A673 (cell line): ENCODE measurements around the gene SUGP2. TPM values are rescaled to one million over a fixed set of nuclear protein-coding genes. Genes with fewer than 3 reads are reported as not detected.

Experiments
- BruUV-seq: library from RNA; stranded (reverse); fragments of 400-500 nt; replicated peaks from 2 replicates; lab custom pipeline; 2021; lab: Mats Ljungman, UMichigan
- CTCF ChIA-PET: fragments of 300-600 bp; sonication (Branson Sonifier 250); formaldehyde crosslinking; loops from one replicate; lab custom pipeline; 2022; ENCODE audit warnings: antibody characterized with exemption; lab: Charles Lee
- POLR2A ChIA-PET: fragments of 300-600 bp; sonication (Branson Sonifier 250); formaldehyde crosslinking; loops from one replicate; lab custom pipeline; 2022; ENCODE audit warnings: antibody characterized with exemption; ENCODE audit not compliant: low non-redundant PET; lab: Charles Lee
- DNase-seq: peaks from one replicate; pipeline ENCODE4 v3.0.0-alpha.2; 2015; ENCODE audit warnings: low spot score
- H3K27ac ChIP-seq: fragments of 200-600 bp; sonication (generic); 2 replicates; pipeline ENCODE4 v1.5.1; 2016; ENCODE audit warnings: mixed run types, low read depth, mild to moderate bottlenecking, mixed read lengths, antibody characterized with exemption, low read length; ENCODE audit not compliant: poor library complexity, severe bottlenecking
- H3K27me3 ChIP-seq: fragments of 200-600 bp; sonication (generic); replicated peaks from 2 replicates; pipeline ENCODE4 v1.6.1; 2017; ENCODE audit warnings: mixed run types, low read depth, mild to moderate bottlenecking, mixed read lengths, antibody characterized with exemption, low read length; ENCODE audit not compliant: insufficient read depth, poor library complexity
- H3K36me3 ChIP-seq: fragments of 200-600 bp; sonication (generic); 2 replicates; pipeline ENCODE4 v1.6.1; 2016; ENCODE audit warnings: mixed run types, mild to moderate bottlenecking, mixed read lengths, antibody characterized with exemption, low read length; ENCODE audit not compliant: insufficient read depth, poor library complexity, severe bottlenecking
- H3K4me1 ChIP-seq: fragments of 200-600 bp; sonication (generic); 2 replicates; pipeline ENCODE4 v1.6.1; 2017; ENCODE audit warnings: mixed run types, mild to moderate bottlenecking, mixed read lengths, antibody characterized with exemption, low read length; ENCODE audit not compliant: insufficient read depth, poor library complexity, severe bottlenecking
- H3K4me3 ChIP-seq: fragments of 200-600 bp; sonication (generic); 2 replicates; pipeline ENCODE4 v1.5.1; 2016; ENCODE audit warnings: low read depth, mixed run types, mild to moderate bottlenecking, mixed read lengths, low read length; ENCODE audit not compliant: poor library complexity, severe bottlenecking
- H3K9me3 ChIP-seq: fragments of 200-600 bp; sonication (generic); 2 replicates; pipeline ENCODE4 v1.6.1; 2016; ENCODE audit warnings: mixed run types, low read depth, mild to moderate bottlenecking, mixed read lengths, antibody characterized with exemption, low read length; ENCODE audit not compliant: poor library complexity, severe bottlenecking
- EZH2 ChIP-seq: fragments of 200-600 bp; sonication (generic); IDR thresholded peaks from 2 replicates; pipeline ENCODE4 v1.6.1; 2017; ENCODE audit warnings: borderline replicate concordance, low read depth, mild to moderate bottlenecking, mixed read lengths, antibody characterized with exemption, low read length; ENCODE audit not compliant: poor library complexity, severe bottlenecking
- intact Hi-C: fragments of 100-400 bp; cut with micrococcal nuclease; formaldehyde crosslinking; loops from one replicate; pipeline ENCODE4 v1.10.0; 2022; ENCODE audit not compliant: unreplicated experiment
- total RNA-seq: library from RNA; stranded (reverse); gene quantifications from 2 replicates; pipeline ENCODE4 v1.2.3, GENCODE V29; 2021
- TF ChIP-seq, protein P1 (sequence below): fragments of 300-800, 200-600 bp; sonication (generic); conservative IDR thresholded peaks from 2 replicates; pipeline ENCODE4 v1.5.1; 2017; ENCODE audit warnings: low read depth, mild to moderate bottlenecking, antibody characterized with exemption, low read length, moderate library complexity, mixed read lengths

The SUGP2 gene
- total RNA-seq, 1 experiment from 2014 or later = 120 TPM

DNA sequence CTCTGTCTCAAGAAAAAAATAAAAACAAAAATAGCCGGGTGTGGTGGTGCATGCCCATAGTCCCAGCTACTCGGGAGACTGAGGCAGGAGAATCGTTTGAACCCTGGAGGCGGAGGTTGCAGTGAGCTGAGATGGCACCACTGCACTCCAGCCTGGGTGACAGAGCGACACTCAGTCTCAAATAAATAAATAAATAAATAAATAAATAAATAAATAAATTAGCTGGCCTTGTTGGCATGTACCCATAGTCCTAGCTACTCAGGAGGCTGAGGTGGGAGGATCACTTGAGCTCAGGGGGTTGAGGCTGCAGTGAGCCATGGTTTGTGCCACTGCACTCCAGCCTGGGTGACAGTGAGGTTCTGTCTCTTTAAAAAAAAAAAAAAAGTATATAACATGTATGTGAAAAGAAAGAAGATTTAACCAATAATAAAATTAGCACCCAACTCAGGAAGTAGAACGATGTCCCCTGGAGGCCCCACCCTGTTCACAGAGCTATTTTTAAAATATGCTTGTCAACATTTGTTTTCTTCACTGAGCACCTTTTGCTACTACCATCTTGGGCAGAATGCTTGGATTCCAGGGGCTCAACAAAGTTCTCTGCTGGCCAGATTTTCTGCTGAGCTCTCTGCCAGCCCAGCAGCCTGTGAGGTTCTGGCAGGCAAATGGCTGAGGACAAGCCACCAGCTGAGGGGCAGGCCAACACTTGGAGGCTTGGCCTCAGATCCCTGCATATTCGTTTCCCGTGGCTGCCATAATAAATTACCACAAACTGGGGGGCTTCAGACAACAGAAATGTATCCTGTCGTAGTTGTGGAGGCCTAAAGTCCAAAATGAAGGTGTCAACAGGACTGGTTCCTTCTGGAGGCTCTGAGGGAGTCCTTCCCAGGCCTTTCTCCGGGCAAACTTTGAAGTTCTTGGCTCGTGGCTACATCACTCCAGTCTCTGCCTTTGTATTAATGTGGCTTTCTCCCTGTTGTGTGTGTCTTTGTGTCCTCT is 35.6 kb upstream of the SUGP2 start:
- intact Hi-C loops = no loop called here
- DNase-seq = no peak
- H3K4me1 ChIP-seq = peaks cover 37% of the 10 kb centered on the region
- ChIA-PET CTCF (no interaction called here), POLR2A (no interaction called here)
- no peaks in the 10 kb centered on the region for H3K27me3 ChIP-seq
- H3K9me3 ChIP-seq = no peaks in the 10 kb centered on the region
- no TSS peak for BruUV-seq
- H3K4me3 ChIP-seq = no peak overlapping the region
- TF ChIP-seq, protein P1, sequence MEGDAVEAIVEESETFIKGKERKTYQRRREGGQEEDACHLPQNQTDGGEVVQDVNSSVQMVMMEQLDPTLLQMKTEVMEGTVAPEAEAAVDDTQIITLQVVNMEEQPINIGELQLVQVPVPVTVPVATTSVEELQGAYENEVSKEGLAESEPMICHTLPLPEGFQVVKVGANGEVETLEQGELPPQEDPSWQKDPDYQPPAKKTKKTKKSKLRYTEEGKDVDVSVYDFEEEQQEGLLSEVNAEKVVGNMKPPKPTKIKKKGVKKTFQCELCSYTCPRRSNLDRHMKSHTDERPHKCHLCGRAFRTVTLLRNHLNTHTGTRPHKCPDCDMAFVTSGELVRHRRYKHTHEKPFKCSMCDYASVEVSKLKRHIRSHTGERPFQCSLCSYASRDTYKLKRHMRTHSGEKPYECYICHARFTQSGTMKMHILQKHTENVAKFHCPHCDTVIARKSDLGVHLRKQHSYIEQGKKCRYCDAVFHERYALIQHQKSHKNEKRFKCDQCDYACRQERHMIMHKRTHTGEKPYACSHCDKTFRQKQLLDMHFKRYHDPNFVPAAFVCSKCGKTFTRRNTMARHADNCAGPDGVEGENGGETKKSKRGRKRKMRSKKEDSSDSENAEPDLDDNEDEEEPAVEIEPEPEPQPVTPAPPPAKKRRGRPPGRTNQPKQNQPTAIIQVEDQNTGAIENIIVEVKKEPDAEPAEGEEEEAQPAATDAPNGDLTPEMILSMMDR = no peak
- no peak for TF ChIP-seq EZH2
- peak overlapping the region; percentile 8 for H3K27ac ChIP-seq
- H3K36me3 ChIP-seq = no peaks in the 10 kb centered on the region

DNA sequence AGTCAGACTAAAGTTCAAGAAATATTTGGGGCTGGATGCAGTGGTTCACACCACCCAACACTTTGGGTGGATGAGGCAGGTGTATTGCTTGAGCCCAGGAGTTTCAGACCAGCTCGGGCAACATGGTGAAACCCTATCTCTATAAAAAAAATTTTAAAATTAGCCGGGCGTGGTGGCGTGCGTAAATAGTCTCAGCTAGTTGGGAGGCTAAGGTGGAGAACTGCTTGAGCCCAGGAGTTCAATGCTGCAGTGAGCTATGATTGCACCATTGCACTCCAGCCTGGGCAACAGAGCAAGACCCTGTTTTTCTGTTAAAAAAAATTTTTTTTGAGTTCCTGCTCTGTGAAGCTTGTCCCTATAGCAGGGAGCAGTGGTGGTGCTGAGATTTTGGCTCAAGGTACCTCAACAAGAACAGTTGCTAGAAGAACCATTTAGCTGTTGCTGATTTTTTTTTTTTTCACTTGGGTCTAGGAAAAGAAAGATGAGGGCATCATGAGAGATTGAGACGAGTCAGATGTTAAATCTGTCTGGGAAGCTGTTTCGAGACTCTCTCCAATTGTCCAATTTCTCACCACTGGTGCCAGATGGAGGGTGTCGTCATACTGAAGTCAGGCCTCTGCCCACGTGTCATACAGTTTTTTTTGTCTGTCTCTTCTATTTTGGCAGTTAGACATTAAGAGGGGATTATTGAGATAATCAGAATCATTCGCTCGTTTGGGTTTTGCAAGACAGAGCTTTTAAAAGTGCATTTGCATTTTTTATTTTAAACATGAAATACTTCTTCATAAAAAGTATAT is 34.2 kb upstream of the SUGP2 start:
- Histone ChIP-seq H3K4me1 (peaks cover 36% of the 10 kb centered on the region), H3K36me3 (no peaks in the 10 kb centered on the region), H3K9me3 (no peaks in the 10 kb centered on the region), H3K4me3 (no peak overlapping the region), H3K27ac (peak overlapping the region; percentile 47), H3K27me3 (no peaks in the 10 kb centered on the region)
- peak; percentile 70 for DNase-seq
- POLR2A ChIA-PET = no interaction called here
- CTCF ChIA-PET = no interaction called here
- BruUV-seq = no TSS peak
- intact Hi-C loops = no loop called here
- TF ChIP-seq, protein P1 = no peak
- TF ChIP-seq EZH2 = no peak
